ENCODE data around the gene CTSF.

- TF ChIP-seq, protein P1, sequence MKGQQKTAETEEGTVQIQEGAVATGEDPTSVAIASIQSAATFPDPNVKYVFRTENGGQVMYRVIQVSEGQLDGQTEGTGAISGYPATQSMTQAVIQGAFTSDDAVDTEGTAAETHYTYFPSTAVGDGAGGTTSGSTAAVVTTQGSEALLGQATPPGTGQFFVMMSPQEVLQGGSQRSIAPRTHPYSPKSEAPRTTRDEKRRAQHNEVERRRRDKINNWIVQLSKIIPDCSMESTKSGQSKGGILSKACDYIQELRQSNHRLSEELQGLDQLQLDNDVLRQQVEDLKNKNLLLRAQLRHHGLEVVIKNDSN (IDR thresholded peaks at IDR 0.05): no peak
- TF ChIP-seq YY1 (IDR thresholded peaks at IDR 0.05; ENCODE audit: low read depth): no peak
- no peak for TF ChIP-seq REST (IDR thresholded peaks at IDR 0.05; ENCODE audit: low read depth)
- no peak for TF ChIP-seq TAF1 (IDR thresholded peaks at IDR 0.05; ENCODE audit: low read depth)
- TF ChIP-seq FOXM1 (IDR thresholded peaks at IDR 0.05; ENCODE audit: borderline replicate concordance, low read depth): no peak
- TF ChIP-seq EGR1 (IDR thresholded peaks at IDR 0.05): no peak
- TF ChIP-seq CEBPB (IDR thresholded peaks at IDR 0.05): no peak
- TF ChIP-seq TEAD4 (IDR thresholded peaks at IDR 0.05): no peak
- no peak for TF ChIP-seq RAD21 (IDR thresholded peaks at IDR 0.05; ENCODE audit: low read depth)
- no peak for TF ChIP-seq NFIC (IDR thresholded peaks at IDR 0.05)
Measured at GRCh38 chr11:66549696-66550095, 18.7 kb downstream of the CTSF start.
